GM12875 (cell line): ENCODE measurements around the gene TNN.

ENCODE experiments used
- H3K4me3 ChIP-seq: one replicate; pipeline ENCODE4 v1.5.1; 2011; ENCODE audit warnings: low read depth, low read length, control low read depth
- CTCF ChIP-seq: IDR thresholded peaks from 2 replicates; pipeline ENCODE4 v1.5.1; 2011; ENCODE audit warnings: low read depth, mild to moderate bottlenecking, control low read depth, inconsistent platforms, low read length, moderate library complexity, borderline replicate concordance; ENCODE audit not compliant: insufficient read depth

The TNN gene

DNA sequence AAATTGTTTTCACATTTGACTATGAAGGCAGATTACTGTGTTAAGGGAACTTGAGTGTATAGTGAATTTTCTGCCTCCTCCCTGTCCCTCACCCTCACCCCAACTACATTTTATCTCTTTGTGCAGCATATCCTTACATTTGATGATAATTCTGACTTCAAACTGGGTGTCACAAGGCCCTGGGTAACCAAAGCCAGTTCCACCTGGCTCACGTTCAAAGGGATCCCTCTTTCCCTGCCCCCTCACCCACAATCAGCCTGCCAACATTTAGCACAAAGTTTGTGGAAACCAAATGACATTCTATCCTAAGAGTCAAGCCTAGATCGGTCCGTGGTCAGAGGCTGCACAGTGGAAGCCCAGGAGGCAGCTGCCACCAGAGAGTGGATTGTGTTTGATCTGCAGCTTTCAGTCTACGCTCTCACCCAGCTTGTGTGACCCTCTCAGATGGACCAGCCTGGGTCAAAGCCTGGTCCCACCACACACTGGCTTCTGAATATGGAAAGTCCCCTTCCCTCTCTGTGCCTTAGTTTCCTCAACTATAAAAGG lies 114.6 kb downstream of the TNN start:
- no peak for TF ChIP-seq CTCF
- H3K4me3 ChIP-seq: no peak overlapping the region

GRCh38 chr1:175183586-175183985 lies 116.0 kb downstream of the TNN start:
- H3K4me3 ChIP-seq: no peak overlapping the region
- no peak for TF ChIP-seq CTCF

DNA sequence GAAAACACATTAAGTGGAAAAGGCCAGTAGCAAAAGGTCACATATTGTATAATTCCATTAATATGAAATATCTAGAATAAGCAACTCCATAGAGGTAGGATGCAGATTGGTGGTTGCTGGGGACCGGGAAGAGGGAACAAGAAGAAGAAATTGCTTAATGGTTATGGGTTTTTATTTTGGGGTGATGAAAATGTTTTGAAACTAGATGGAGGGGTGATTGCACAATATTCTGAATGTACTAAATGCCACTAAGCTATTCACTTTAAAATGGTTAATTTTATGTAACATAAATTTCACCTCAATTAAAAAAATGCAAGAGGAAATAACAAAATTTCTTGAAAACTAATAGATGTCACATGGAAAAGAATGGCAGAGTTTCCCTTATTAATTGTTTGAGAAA lies 118.3 kb downstream of the TNN start:
- H3K4me3 ChIP-seq: no peak overlapping the region
- TF ChIP-seq CTCF: no peak

- TF ChIP-seq CTCF: no peak
- H3K4me3 ChIP-seq: no peak overlapping the region
Observed at GRCh38 chr1:175186433-175187160, 119.0 kb downstream of the TNN start.

DNA sequence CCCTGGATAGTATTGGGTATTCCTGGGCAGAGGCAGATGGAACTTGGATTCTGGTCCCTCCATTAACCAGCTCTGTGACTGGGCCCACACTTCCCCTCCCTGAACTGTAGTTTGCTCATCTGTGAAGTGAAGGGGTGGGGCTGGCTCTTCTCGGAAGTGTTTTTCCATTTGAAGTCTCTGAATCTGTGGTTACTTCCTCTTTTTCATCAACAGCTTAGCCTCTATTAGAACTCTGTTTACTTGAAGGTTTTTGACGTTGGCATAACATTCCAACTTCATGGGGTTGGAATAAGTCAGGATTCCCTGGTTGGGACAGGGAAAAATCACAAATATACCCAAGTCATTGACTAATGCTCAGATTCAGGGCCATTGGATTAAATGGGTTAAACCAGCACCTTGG lies 121.3 kb downstream of the TNN start:
- no peak for TF ChIP-seq CTCF
- no peak overlapping the region for H3K4me3 ChIP-seq

GRCh38 chr1:175191659-175192058 lies 124.0 kb downstream of the TNN start:
- H3K4me3 ChIP-seq: peak overlapping the region; percentile 58
- TF ChIP-seq CTCF: no peak

DNA sequence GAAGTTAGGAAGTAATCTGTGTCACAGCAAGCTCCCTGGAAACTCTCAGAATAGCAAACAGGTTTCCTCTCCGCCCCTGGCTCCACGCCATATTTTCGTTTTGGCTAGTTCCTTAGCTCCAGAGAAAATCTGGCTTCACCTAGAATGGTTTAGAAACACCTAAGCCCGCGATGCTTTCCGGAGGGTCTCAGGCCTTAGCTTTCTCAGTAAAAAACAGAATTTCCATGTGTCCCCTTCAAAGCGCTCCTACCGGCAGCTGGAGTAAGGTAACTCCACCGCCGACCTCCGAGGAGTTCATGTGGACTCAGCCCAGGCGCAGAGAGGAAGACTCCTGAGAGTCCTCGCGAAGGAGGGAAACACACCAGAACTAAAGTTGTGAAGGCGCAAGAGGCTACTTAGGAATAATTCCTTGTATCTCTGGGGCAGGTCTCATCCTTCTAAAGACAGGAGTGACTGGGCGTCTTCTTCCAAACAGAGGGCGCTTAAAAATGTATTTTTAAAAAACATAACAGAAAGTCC lies 124.5 kb downstream of the TNN start:
- peak overlapping the region; percentile 58 for H3K4me3 ChIP-seq
- no peak for TF ChIP-seq CTCF
